ENCODE results near the gene NAGLU.
A peak's percentile ranks its signal among the peaks of the same experiment; 100 is the strongest.
"Not testable (repeated sequence)": the region's sequence is repeated elsewhere in the genome, so short reads cannot be mapped to it uniquely, and the experiment has no call there.

The NAGLU gene

DNA sequence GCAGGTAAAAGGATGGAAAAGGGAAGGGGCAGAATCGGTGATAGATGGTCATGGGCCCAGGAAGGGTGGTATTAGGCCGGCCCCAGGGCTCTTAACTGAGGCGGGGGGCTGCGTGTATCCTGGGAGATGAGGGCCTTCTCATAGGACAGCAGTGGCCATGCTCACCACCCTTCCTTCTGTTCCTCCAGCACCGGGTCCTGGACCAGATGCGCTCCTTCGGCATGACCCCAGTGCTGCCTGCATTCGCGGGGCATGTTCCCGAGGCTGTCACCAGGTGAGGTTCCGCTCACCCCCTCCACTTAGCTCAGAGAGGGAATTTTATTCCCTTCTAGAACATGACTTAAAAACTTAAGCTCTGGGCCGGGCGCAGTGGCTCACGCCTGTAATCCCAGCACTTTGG, 2.4 kb downstream of the NAGLU start:
- H3K4me1 ChIP-seq (ENCODE audit: control insufficient read depth, insufficient read depth, low read length), result peaks cover 12% of the 10 kb centered on the region
- peaks cover 8% of the 10 kb centered on the region for H3K36me3 ChIP-seq (ENCODE audit: control insufficient read depth, insufficient read depth, low read length)
- no peak overlapping the region for H3K27ac ChIP-seq (ENCODE audit: low read depth, low read length)

DNA sequence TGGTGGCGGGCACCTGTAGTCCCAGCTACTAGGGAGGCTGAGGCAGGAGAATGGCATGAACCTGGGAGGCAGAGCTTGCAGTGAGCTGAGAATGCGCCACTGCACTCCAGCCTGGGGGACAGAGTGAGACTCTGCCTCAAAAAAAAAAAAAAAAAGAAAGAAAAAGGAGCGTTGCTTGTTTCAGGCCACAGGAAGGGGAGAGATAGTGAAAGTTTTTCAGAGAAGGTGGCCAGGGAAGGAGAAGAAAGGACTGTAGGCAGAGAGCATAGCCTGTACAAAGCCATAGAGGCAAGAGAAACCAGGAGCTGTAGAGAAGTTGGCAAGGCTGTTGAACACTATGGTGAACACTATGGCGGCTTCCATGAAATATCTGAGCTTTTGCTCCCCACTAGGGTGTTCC, 4.5 kb downstream of the NAGLU start:
- H3K36me3 ChIP-seq (ENCODE audit: control insufficient read depth, insufficient read depth, low read length), result peaks cover 10% of the 10 kb centered on the region
- H3K4me1 ChIP-seq (ENCODE audit: control insufficient read depth, insufficient read depth, low read length), result not testable (repeated sequence)

More for the DNA sequence above, 2.4 kb downstream of the NAGLU start:
- no peak overlapping the region for H3K4me3 ChIP-seq (ENCODE audit: low read length)
- no peaks in the 10 kb centered on the region for H3K27me3 ChIP-seq (ENCODE audit: control insufficient read depth, insufficient read depth, low read length)
- H3K9ac ChIP-seq (ENCODE audit: low read length), result no peak overlapping the region

DNA sequence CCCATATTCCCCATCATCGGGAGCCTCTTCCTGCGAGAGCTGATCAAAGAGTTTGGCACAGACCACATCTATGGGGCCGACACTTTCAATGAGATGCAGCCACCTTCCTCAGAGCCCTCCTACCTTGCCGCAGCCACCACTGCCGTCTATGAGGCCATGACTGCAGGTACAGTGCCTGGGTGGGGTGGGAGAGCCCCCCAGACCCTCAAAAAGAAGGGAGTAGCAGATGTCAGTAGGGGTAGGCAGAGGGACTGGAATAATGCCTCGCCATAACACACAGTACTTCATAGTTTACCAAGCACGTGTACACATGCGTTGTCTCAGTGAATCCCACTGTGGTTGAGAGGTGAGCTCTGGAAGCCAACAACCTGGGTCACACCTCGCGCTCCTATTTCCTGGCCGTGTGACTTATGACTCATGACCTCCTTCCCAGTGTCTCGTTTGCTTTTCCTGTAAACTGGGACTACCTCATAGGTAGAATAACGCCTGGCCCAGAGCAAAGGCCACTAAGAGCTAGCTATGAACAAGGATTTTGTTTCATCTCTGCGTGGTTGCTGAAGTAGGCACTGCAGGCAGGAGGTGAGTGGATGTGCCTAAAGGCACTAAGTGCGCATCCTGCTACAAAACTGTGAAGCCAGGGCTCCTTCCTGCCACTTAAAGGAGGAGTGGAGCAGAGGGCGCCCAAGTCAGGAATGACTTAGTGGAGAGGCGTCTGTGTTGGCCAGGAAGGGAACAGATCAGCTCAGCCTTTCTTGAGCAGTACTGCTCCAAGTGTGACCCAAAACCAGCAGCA, 5.2 kb downstream of the NAGLU start:
- H3K4me1 ChIP-seq (ENCODE audit: control insufficient read depth, insufficient read depth, low read length), result peaks cover 6% of the 10 kb centered on the region
- no peak overlapping the region for H3K9ac ChIP-seq (ENCODE audit: low read length)
- H3K4me3 ChIP-seq (ENCODE audit: low read length), result no peak overlapping the region
- peaks cover 10% of the 10 kb centered on the region for H3K36me3 ChIP-seq (ENCODE audit: control insufficient read depth, insufficient read depth, low read length)
- no peaks in the 10 kb centered on the region for H3K27me3 ChIP-seq (ENCODE audit: control insufficient read depth, insufficient read depth, low read length)
- H3K27ac ChIP-seq (ENCODE audit: low read depth, low read length), result no peak overlapping the region

More for the DNA sequence above, 4.5 kb downstream of the NAGLU start:
- H3K27me3 ChIP-seq (ENCODE audit: control insufficient read depth, insufficient read depth, low read length); H3K9ac ChIP-seq (ENCODE audit: low read length); H3K4me3 ChIP-seq (ENCODE audit: low read length); H3K27ac ChIP-seq (ENCODE audit: low read depth, low read length): not testable (repeated sequence)

DNA sequence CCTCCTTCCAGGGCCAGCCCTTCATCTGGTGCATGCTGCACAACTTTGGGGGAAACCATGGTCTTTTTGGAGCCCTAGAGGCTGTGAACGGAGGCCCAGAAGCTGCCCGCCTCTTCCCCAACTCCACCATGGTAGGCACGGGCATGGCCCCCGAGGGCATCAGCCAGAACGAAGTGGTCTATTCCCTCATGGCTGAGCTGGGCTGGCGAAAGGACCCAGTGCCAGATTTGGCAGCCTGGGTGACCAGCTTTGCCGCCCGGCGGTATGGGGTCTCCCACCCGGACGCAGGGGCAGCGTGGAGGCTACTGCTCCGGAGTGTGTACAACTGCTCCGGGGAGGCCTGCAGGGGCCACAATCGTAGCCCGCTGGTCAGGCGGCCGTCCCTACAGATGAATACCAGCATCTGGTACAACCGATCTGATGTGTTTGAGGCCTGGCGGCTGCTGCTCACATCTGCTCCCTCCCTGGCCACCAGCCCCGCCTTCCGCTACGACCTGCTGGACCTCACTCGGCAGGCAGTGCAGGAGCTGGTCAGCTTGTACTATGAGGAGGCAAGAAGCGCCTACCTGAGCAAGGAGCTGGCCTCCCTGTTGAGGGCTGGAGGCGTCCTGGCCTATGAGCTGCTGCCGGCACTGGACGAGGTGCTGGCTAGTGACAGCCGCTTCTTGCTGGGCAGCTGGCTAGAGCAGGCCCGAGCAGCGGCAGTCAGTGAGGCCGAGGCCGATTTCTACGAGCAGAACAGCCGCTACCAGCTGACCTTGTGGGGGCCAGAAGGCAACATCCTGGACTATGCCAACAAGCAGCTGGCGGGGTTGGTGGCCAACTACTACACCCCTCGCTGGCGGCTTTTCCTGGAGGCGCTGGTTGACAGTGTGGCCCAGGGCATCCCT, 7.4 kb downstream of the NAGLU start:
- Histone ChIP-seq H3K4me1 (ENCODE audit: control insufficient read depth, insufficient read depth, low read length) (no peaks in the 10 kb centered on the region), H3K27me3 (ENCODE audit: control insufficient read depth, insufficient read depth, low read length) (no peaks in the 10 kb centered on the region), H3K36me3 (ENCODE audit: control insufficient read depth, insufficient read depth, low read length) (peaks cover 10% of the 10 kb centered on the region), H3K4me3 (ENCODE audit: low read length) (no peak overlapping the region), H3K9ac (ENCODE audit: low read length) (no peak overlapping the region), H3K27ac (ENCODE audit: low read depth, low read length) (no peak overlapping the region)

DNA sequence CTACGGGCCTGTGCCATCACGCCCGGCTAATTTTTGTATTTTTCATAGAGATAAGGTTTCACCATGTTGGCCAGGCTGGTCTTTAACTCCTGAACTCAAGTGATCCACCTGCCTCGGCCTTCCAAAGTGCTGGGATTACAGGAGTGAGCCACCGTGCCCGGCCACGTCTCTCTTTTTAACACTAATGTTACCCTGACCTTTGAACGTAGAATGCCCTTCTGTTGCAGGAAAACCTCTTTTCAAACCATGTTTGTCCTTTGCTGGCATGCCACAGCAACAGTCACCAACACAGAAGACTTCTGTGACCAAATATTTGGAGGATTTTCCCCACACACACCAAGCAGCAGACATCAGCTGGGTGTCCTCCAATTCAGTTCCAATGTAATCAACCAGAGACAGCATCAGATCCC, 8.8 kb downstream of the NAGLU start:
- H3K4me1 ChIP-seq (ENCODE audit: control insufficient read depth, insufficient read depth, low read length), result no peaks in the 10 kb centered on the region
- H3K9ac ChIP-seq (ENCODE audit: low read length), result no peak overlapping the region
- H3K36me3 ChIP-seq (ENCODE audit: control insufficient read depth, insufficient read depth, low read length), result peaks cover 2% of the 10 kb centered on the region
- no peaks in the 10 kb centered on the region for H3K27me3 ChIP-seq (ENCODE audit: control insufficient read depth, insufficient read depth, low read length)
- no peak overlapping the region for H3K27ac ChIP-seq (ENCODE audit: low read depth, low read length)
- H3K4me3 ChIP-seq (ENCODE audit: low read length), result no peak overlapping the region

DNA sequence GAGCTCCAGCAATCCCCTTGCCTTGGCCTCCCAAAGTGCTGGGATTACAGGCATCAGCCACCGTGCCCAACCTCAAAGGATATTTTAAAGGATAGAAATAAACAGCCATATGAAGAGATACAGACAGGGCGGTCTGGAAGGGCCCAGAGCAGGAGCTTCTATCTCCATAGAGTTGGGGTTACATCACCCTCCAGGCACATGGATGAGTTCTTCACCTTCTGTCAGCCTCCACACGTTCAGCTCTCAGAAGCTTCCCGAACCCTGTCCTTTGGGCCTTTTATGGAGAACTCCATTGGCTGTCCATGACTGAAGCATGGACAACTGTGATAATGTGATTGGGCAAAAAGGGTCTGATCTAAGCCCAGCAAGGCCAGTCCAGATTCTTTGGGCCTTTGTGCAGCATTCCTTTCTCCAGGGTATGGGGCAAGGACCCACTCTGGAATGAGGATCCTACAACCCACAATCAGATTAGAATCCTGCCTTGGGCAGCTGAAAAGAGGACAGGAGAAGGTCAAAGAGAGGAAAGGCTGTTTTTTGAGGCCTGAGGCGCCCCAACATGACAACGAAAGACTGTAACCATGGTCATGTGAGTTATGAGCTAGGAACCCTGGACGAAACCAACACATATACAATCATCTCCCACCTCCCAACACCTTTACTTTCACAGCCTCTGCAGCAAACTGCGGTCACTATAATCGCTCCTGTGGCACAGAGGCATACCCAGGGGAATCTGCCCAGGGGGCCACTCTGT, 9.9 kb downstream of the NAGLU start:
- not testable (repeated sequence) for H3K4me3 ChIP-seq (ENCODE audit: low read length)

DNA sequence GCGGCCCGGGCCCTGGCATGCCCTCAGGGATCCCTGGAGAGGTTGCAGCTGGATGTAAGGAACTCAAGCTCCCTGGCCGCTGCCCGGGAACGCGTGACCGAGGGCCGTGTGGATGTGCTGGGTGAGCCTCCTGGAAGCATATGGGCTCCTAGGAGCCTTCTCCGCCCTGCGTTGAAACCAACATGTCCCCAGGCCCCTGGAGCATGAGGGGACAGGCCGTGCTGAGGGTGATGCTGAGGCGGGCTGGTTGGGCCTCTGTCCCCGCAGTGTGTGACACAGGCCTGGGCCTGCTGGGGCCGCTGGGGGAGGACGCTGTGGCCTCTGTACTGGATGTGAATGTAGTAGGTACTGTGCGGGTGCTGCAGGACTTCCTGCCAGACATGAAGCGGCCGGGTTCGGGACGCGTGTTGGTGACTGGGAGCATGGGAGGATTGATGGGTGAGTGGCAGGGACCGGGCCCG, 11.0 kb downstream of the NAGLU start:
- no peaks in the 10 kb centered on the region for H3K27me3 ChIP-seq (ENCODE audit: control insufficient read depth, insufficient read depth, low read length)
- H3K9ac ChIP-seq (ENCODE audit: low read length), result no peak overlapping the region
- no peaks in the 10 kb centered on the region for H3K4me1 ChIP-seq (ENCODE audit: control insufficient read depth, insufficient read depth, low read length)
- no peak overlapping the region for H3K4me3 ChIP-seq (ENCODE audit: low read length)
- H3K36me3 ChIP-seq (ENCODE audit: control insufficient read depth, insufficient read depth, low read length), result peaks cover 2% of the 10 kb centered on the region
- H3K27ac ChIP-seq (ENCODE audit: low read depth, low read length), result no peak overlapping the region

More for the DNA sequence above, 9.9 kb downstream of the NAGLU start:
- H3K4me1 ChIP-seq (ENCODE audit: control insufficient read depth, insufficient read depth, low read length); H3K9ac ChIP-seq (ENCODE audit: low read length); H3K36me3 ChIP-seq (ENCODE audit: control insufficient read depth, insufficient read depth, low read length); H3K27me3 ChIP-seq (ENCODE audit: control insufficient read depth, insufficient read depth, low read length); H3K27ac ChIP-seq (ENCODE audit: low read depth, low read length): not testable (repeated sequence)

DNA sequence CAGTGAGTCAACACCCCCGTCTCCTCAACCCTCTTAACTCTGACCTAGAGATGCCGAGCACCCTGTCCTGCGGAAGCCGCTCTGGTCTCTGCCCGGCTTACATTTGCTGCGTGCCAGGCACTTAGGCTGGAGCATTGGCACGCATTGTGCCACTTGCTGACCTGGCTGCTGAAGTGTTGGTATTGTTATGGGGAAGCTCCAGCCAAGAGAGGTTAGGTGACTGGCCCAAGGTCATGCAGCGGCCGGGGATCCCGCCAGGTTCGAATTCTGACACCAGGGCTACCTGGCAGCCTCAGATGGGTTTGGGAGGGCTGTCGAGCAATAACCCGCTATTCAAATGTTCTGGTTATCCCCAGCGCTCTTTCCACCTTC, 11.6 kb downstream of the NAGLU start:
- Histone ChIP-seq H3K9ac (ENCODE audit: low read length) (no peak overlapping the region), H3K27ac (ENCODE audit: low read depth, low read length) (no peak overlapping the region), H3K36me3 (ENCODE audit: control insufficient read depth, insufficient read depth, low read length) (peaks cover 2% of the 10 kb centered on the region), H3K27me3 (ENCODE audit: control insufficient read depth, insufficient read depth, low read length) (no peaks in the 10 kb centered on the region), H3K4me3 (ENCODE audit: low read length) (no peak overlapping the region), H3K4me1 (ENCODE audit: control insufficient read depth, insufficient read depth, low read length) (no peaks in the 10 kb centered on the region)

DNA sequence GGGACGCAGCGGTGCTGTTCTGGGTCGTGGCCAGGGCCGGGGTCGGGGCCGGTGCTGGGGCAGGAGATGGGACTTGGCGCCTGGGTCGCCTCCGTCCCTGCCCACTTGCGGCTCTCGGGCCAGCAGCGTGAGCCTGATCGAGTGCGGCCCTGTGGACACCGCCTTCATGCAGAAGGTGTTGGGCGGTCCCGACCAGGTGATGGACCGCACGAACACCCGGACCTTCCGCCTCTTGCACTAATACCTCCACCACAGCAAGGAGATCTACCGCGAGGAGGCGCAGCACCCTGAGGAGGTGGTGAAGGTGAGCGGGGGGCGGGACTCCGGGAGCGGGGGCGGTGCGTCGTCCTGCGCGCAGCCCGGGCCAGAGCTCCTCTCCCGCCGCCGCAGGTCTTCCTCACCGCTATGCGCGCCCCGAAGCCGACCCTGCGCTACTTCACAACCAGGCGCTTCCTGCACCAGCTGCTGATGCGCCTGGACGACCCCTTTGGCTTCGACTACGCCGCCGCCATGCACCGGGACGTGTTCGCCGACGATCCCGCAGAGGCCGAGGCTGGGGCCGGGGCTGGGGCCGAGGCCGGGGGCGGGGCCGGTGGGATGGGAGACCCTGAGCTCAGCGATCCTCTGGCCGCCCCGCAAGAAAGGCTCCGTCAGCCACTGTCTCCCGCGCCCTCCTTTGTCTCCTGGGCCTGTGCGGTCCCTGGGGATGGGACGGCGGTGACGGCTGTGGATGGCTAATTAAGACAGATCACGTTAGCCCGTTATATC, 12.2 kb downstream of the NAGLU start:
- Histone ChIP-seq H3K4me3 (ENCODE audit: low read length) (no peak overlapping the region), H3K36me3 (ENCODE audit: control insufficient read depth, insufficient read depth, low read length) (peaks cover 2% of the 10 kb centered on the region), H3K27me3 (ENCODE audit: control insufficient read depth, insufficient read depth, low read length) (no peaks in the 10 kb centered on the region), H3K27ac (ENCODE audit: low read depth, low read length) (no peak overlapping the region), H3K9ac (ENCODE audit: low read length) (no peak overlapping the region), H3K4me1 (ENCODE audit: control insufficient read depth, insufficient read depth, low read length) (no peaks in the 10 kb centered on the region)

DNA sequence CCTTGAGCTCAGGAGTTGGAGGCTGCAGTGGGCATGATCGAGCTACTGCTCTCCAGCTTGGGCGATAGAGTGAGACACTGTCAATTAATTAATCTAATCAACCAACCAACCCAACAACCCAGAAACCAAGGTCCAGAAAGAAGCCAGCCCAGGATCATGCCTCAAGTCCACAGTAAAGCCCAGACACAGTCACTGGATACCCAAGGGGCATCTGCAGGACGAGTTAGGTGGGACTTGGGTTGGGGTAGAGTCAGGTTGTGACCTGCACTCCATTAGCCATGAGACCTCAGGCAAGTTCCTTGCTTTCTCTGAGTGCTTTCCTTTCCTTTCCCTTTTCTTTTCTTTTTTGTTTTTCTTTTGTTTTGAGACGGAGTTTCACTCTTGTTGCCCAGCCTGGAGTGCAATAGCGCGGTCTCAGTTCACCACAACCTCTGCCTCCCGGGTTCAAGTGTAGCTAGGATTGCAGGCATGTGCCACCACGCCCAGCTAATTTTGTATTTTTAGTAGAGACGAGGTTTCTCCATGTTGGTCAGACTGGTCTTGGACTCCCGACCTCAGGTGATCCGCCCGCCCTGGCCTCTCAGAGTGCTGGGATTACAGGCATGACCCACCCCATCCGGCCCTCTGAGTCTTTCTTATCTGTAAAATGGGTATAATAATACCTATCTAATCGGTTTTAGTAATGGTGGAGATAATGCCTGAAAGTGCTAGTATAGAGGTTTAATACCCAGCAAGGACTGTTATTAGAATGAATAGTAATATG, 13.1 kb downstream of the NAGLU start:
- no peak overlapping the region for H3K4me3 ChIP-seq (ENCODE audit: low read length)
- no peak overlapping the region for H3K27ac ChIP-seq (ENCODE audit: low read depth, low read length)

DNA sequence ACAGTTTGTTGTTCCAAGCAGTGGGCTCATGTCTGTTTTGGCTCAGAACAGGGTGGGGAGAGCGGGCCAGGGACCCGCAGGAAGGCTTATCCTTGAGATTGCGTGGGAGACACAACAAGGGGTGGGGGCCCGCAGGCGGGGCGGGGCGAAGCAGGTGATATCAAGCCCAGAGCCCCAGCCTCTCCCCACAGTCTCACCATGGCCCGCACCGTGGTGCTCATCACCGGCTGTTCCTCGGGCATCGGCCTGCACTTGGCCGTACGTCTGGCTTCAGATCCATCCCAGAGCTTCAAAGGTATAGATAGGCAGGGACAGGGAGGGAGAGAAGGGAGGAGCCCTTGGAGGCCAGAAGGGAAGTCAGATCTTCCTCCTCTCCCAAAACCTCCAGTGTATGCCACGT, 16.7 kb downstream of the NAGLU start, which contains the start of gene HSD17B1:
Gene HSD17B1, plus strand, starts transcription at position 188 of the 400 bp plus-strand sequence. Its CDS starts 11 bp downstream, at position 199.
- Histone ChIP-seq H3K4me1 (ENCODE audit: control insufficient read depth, insufficient read depth, low read length) (peaks cover 13% of the 10 kb centered on the region), H3K9ac (ENCODE audit: low read length) (peak within 1 kb of the TSS; percentile 47), H3K4me3 (ENCODE audit: low read length) (peak within 1 kb of the TSS; percentile 96)
- not testable (repeated sequence) for H3K27me3 ChIP-seq (ENCODE audit: control insufficient read depth, insufficient read depth, low read length); H3K36me3 ChIP-seq (ENCODE audit: control insufficient read depth, insufficient read depth, low read length); H3K27ac ChIP-seq (ENCODE audit: low read depth, low read length)

More for the DNA sequence above, 13.1 kb downstream of the NAGLU start:
- Histone ChIP-seq H3K36me3 (ENCODE audit: control insufficient read depth, insufficient read depth, low read length) (peaks cover 2% of the 10 kb centered on the region), H3K27me3 (ENCODE audit: control insufficient read depth, insufficient read depth, low read length) (no peaks in the 10 kb centered on the region), H3K9ac (ENCODE audit: low read length) (no peak overlapping the region), H3K4me1 (ENCODE audit: control insufficient read depth, insufficient read depth, low read length) (peaks cover 7% of the 10 kb centered on the region)

Measured in rectal smooth muscle tissue (tissue), 1 donor.